CD14-positive monocyte (primary cell): ENCODE data around the gene NFU1. TPM values are rescaled to one million over a fixed set of nuclear protein-coding genes. Genes with fewer than 3 reads are reported as not detected.

ENCODE experiments used
- DNase-seq, 3 donors: peaks; one replicate each; pipeline ENCODE4 v3.0.0-alpha.2; 2011 to 2022
- H2AFZ ChIP-seq: 2 replicates; pipeline ENCODE4 v1.6.0; 2012; ENCODE audit warnings: mild to moderate bottlenecking, low read depth, low read length, inconsistent platforms; ENCODE audit not compliant: insufficient read depth, poor library complexity, severe bottlenecking
- H3K27ac ChIP-seq, 2 donors: 1 replicate in 1 of 2; 2 replicates in 1 of 2; pipeline ENCODE4 v1.5.1; 2012 to 2013; ENCODE audit warnings: low read length in 2 of 2, control low read depth in 1 of 2, inconsistent platforms in 1 of 2, low read depth in 1 of 2, mild to moderate bottlenecking in 1 of 2
- H3K27me3 ChIP-seq, 2 donors: one replicate each; pipeline versions ENCODE4 v1.6.0 to v1.6.1; 2011 to 2013; ENCODE audit warnings: low read length in 2 of 2; ENCODE audit not compliant: control insufficient read depth in 2 of 2, insufficient read depth in 2 of 2
- H3K36me3 ChIP-seq, 2 donors: replicated peaks in 1 of 2; 1 replicate in 1 of 2; 2 replicates in 1 of 2; pipeline versions ENCODE4 v1.5.1 to v1.6.1; 2012 to 2013; ENCODE audit warnings: low read length in 2 of 2, control low read depth in 1 of 2, inconsistent platforms in 1 of 2, mild to moderate bottlenecking in 1 of 2; ENCODE audit not compliant: insufficient read depth in 2 of 2, control insufficient read depth in 1 of 2
- H3K4me1 ChIP-seq, 2 donors: 1 replicate in 1 of 2; 2 replicates in 1 of 2; pipeline versions ENCODE4 v1.5.1 to v1.6.1; 2012 to 2013; ENCODE audit warnings: low read length in 2 of 2, control low read depth in 1 of 2, inconsistent platforms in 1 of 2, mild to moderate bottlenecking in 1 of 2, moderate library complexity in 1 of 2; ENCODE audit not compliant: insufficient read depth in 2 of 2, control insufficient read depth in 1 of 2
- H3K4me2 ChIP-seq: replicated peaks from 2 replicates; pipeline ENCODE3; 2012; ENCODE audit warnings: low read length, moderate library complexity, mild to moderate bottlenecking; ENCODE audit not compliant: poor library complexity, severe bottlenecking; ENCODE audit errors: extremely low read depth
- H3K4me3 ChIP-seq, 3 experiments: fragments of 200-600 bp in 1 of 3; sonication (generic) in 1 of 3; replicated peaks in 1 of 3; 1 replicate in 2 of 3; 2 replicates in 1 of 3; pipeline ENCODE4 v1.5.1; 2011 to 2013; ENCODE audit warnings: low read length in 3 of 3, mild to moderate bottlenecking in 3 of 3, control low read depth in 2 of 3, low read depth in 2 of 3, inconsistent platforms in 1 of 3, moderate library complexity in 1 of 3
- H3K79me2 ChIP-seq: 2 replicates; pipeline ENCODE4 v1.6.0; 2012; ENCODE audit warnings: mild to moderate bottlenecking, control low read depth, inconsistent platforms, low read length, moderate library complexity; ENCODE audit not compliant: insufficient read depth
- H3K9ac ChIP-seq: 2 replicates; pipeline ENCODE4 v1.6.0; 2017; ENCODE audit warnings: low read length, mild to moderate bottlenecking; ENCODE audit not compliant: insufficient read depth, poor library complexity, severe bottlenecking
- H3K9me3 ChIP-seq, 2 donors: replicated peaks in 1 of 2; 1 replicate in 1 of 2; 2 replicates in 1 of 2; pipeline versions ENCODE4 v1.5.1 to v1.6.1; 2012 to 2013; ENCODE audit warnings: low read length in 2 of 2, control low read depth in 1 of 2; ENCODE audit not compliant: control insufficient read depth in 1 of 2, insufficient read depth in 1 of 2
- H4K20me1 ChIP-seq: 2 replicates; pipeline ENCODE4 v1.6.0; 2012; ENCODE audit warnings: mild to moderate bottlenecking, low read length, control low read depth, moderate library complexity; ENCODE audit not compliant: insufficient read depth
- H3K27ac Mint-ChIP-seq, 7 donors: one replicate each; pipeline ENCODE4 v1.8.0; 2020; ENCODE audit warnings: mild to moderate bottlenecking in 7 of 7, mixed read lengths in 7 of 7, moderate library complexity in 6 of 7, inconsistent platforms in 2 of 7
- H3K27me3 Mint-ChIP-seq, 3 donors: one replicate each; pipeline ENCODE4 v1.8.0; 2021 to 2022; ENCODE audit warnings: low read depth in 3 of 3, mild to moderate bottlenecking in 3 of 3, mixed read lengths in 3 of 3, moderate library complexity in 3 of 3, inconsistent platforms in 1 of 3
- H3K36me3 Mint-ChIP-seq, 2 donors: one replicate each; pipeline ENCODE4 v1.8.0; 2020; ENCODE audit warnings: mixed read lengths in 2 of 2, inconsistent platforms in 1 of 2, mild to moderate bottlenecking in 1 of 2
- H3K4me1 Mint-ChIP-seq: one replicate; pipeline ENCODE4 v1.8.0; 2020; ENCODE audit warnings: mild to moderate bottlenecking, mixed read lengths
- H3K4me3 Mint-ChIP-seq, 2 donors: one replicate each; pipeline ENCODE4 v1.8.0; 2020; ENCODE audit warnings: mild to moderate bottlenecking in 2 of 2, mixed read lengths in 2 of 2, moderate library complexity in 1 of 2
- H3K9me3 Mint-ChIP-seq, 7 donors: one replicate each; pipeline ENCODE4 v1.8.0; 2020 to 2022; ENCODE audit warnings: mixed read lengths in 7 of 7, mild to moderate bottlenecking in 6 of 7, moderate library complexity in 6 of 7, inconsistent platforms in 2 of 7
- CTCF ChIP-seq: fragments of 200-600 bp; IDR thresholded peaks from one replicate; pipeline ENCODE4 v1.8.0; 2022; ENCODE audit warnings: antibody characterized with exemption, mild to moderate bottlenecking
- WGBS: methylation state at CpG from one replicate; pipeline ENCODE4 v1.1.5; 2013; ENCODE audit warnings: missing lambda C conversion rate; ENCODE audit not compliant: insufficient coverage; 5-methylcytosine and 5-hydroxymethylcytosine counted together
- intact Hi-C, 2 donors: fragments of 100-400 bp; cut with micrococcal nuclease; formaldehyde crosslinking; loops; one replicate each; pipeline versions ENCODE4 v1.15.0 to v1.15.1; 2023
- polyA plus RNA-seq, 3 donors: library from polyadenylated mRNA; depleted of rRNA in 1 of 3; unstranded in 2 of 3; stranded (reverse) in 1 of 3; fragments of 300-500 nt in 2 of 3; fragments of >200 nt in 1 of 3; fragmentation: Illumina TruSeq in 2 of 3; gene quantifications; 1 replicate in 2 of 3; 2 replicates in 1 of 3; pipeline ENCODE4 v1.2.3, GENCODE V29; 2012 to 2021

NFU1 gene
- polyA plus RNA-seq, 3 donors: 10.5 to 56.1 (median 43.0) TPM

- Mint-ChIP-seq H3K4me3 (no peak overlapping the region), H3K36me3 (peaks cover 66 to 81% of the 10 kb centered on the region in 2 donors), H3K27me3 (no peaks in the 10 kb centered on the region), H3K27ac (peak overlapping the region in 1 of 7 donors; percentile 3), H3K9me3 (no peaks in the 10 kb centered on the region), H3K4me1 (no peaks in the 10 kb centered on the region)
- H3K4me1 ChIP-seq: no peaks in the 10 kb centered on the region
- no peaks in the 10 kb centered on the region for H3K9me3 ChIP-seq
- peaks cover 91 to 96% of the 10 kb centered on the region in 2 donors for H3K36me3 ChIP-seq
- no peaks in the 10 kb centered on the region for H4K20me1 ChIP-seq
- no peak overlapping the region for H3K4me2 ChIP-seq
- no peaks in the 10 kb centered on the region for H3K79me2 ChIP-seq
- TF ChIP-seq CTCF: no peak
- H3K27ac ChIP-seq: no peak overlapping the region
- intact Hi-C loops: no loop called here
- no peak overlapping the region for H2AFZ ChIP-seq
- no peaks in the 10 kb centered on the region for H3K27me3 ChIP-seq
- DNase-seq: no peak
- no peak overlapping the region for H3K9ac ChIP-seq
- H3K4me3 ChIP-seq: no peak overlapping the region
Measured at GRCh38 chr2:69359371-69359770, 77.9 kb downstream of the NFU1 start.

- Mint-ChIP-seq H3K4me1 (no peaks in the 10 kb centered on the region), H3K27ac (no peak overlapping the region), H3K4me3 (no peak overlapping the region), H3K27me3 (no peaks in the 10 kb centered on the region), H3K9me3 (no peaks in the 10 kb centered on the region), H3K36me3 (peaks cover 70 to 82% of the 10 kb centered on the region in 2 donors)
- no peaks in the 10 kb centered on the region for H3K27me3 ChIP-seq
- no peak for TF ChIP-seq CTCF
- H3K4me3 ChIP-seq: no peak overlapping the region
- H3K4me1 ChIP-seq: no peaks in the 10 kb centered on the region
- H3K36me3 ChIP-seq: peaks cover 95 to 96% of the 10 kb centered on the region in 2 donors
- no peaks in the 10 kb centered on the region for H4K20me1 ChIP-seq
- H3K9ac ChIP-seq: no peak overlapping the region
- H3K9me3 ChIP-seq: no peaks in the 10 kb centered on the region
- WGBS: no CpG with 5 or more reads among the region's 3 CpGs
- no peak overlapping the region for H3K27ac ChIP-seq
- intact Hi-C loops: no loop called here
- H3K4me2 ChIP-seq: no peak overlapping the region
- no peak overlapping the region for H2AFZ ChIP-seq
- H3K79me2 ChIP-seq: no peaks in the 10 kb centered on the region
- DNase-seq: no peak
Measured at GRCh38 chr2:69358914-69359313, 78.3 kb downstream of the NFU1 start.
